Mononuclear cell (primary cell): ENCODE measurements around the gene ACBD4. TPM values are rescaled to one million over a fixed set of nuclear protein-coding genes. Genes with fewer than 3 reads are reported as not detected.

Experiments
- total RNA-seq: library from RNA; depleted of rRNA; stranded (reverse); fragments of >200 nt; gene quantifications from one replicate; pipeline ENCODE4 v1.2.3, GENCODE V29; 2012

The ACBD4 gene
- total RNA-seq, 1 donor: 6.9 TPM

Other genes starting within 250 kb of the ACBD4 start
- gene EFTUD2, start 236.2 kb upstream of the ACBD4 start, total RNA-seq: 132 TPM
- 0.52 TPM for gene GFAP, start 220.2 kb upstream of the ACBD4 start, total RNA-seq
- 0.10 TPM for gene KIF18B, start 187.9 kb upstream of the ACBD4 start, total RNA-seq
- gene C1QL1, start 167.4 kb upstream of the ACBD4 start, total RNA-seq: not detected
- 8.9 TPM for gene DCAKD, start 84.1 kb upstream of the ACBD4 start, total RNA-seq
- 35.2 TPM for gene NMT1, start 74.4 kb upstream of the ACBD4 start, total RNA-seq
- 1.9 TPM for gene PLCD3, start 3.2 kb upstream of the ACBD4 start, total RNA-seq
- gene HEXIM1, start 12.8 kb downstream of the ACBD4 start, total RNA-seq: 17.9 TPM
- 3.4 TPM for gene HEXIM2, start 26.2 kb downstream of the ACBD4 start, total RNA-seq
- 202 TPM for gene FMNL1, start 86.2 kb downstream of the ACBD4 start, total RNA-seq
- gene SPATA32, start 126.4 kb downstream of the ACBD4 start, total RNA-seq: 0.10 TPM
- 17.4 TPM for gene MAP3K14, start 181.3 kb downstream of the ACBD4 start, total RNA-seq